GM19099 (cell line): Measurements from ENCODE around the gene LMBR1.
A peak's percentile ranks its signal among the peaks of the same experiment; 100 is the strongest.

Source experiments
- POLR2A ChIP-seq: IDR thresholded peaks from 3 replicates; pipeline ENCODE4 v1.6.1; 2011; ENCODE audit warnings: low read depth; ENCODE audit not compliant: insufficient read length; ENCODE audit errors: extremely low read depth

Gene LMBR1

GRCh38 chr7:156898938-156899337 is 6.0 kb upstream of the LMBR1 start:
- no peak for TF ChIP-seq POLR2A

GRCh38 chr7:156897673-156898072 is 4.7 kb upstream of the LMBR1 start:
- TF ChIP-seq POLR2A = no peak

- TF ChIP-seq POLR2A = no peak
Measured at GRCh38 chr7:156896388-156897022, 3.5 kb upstream of the LMBR1 start.

GRCh38 chr7:156895024-156895780 is 2.2 kb upstream of the LMBR1 start:
- no peak for TF ChIP-seq POLR2A

GRCh38 chr7:156892081-156892800 is 742 bp downstream of the LMBR1 start:
- peak; percentile 24 for TF ChIP-seq POLR2A

GRCh38 chr7:156889746-156890145 is 3.2 kb downstream of the LMBR1 start:
- TF ChIP-seq POLR2A = no peak

DNA sequence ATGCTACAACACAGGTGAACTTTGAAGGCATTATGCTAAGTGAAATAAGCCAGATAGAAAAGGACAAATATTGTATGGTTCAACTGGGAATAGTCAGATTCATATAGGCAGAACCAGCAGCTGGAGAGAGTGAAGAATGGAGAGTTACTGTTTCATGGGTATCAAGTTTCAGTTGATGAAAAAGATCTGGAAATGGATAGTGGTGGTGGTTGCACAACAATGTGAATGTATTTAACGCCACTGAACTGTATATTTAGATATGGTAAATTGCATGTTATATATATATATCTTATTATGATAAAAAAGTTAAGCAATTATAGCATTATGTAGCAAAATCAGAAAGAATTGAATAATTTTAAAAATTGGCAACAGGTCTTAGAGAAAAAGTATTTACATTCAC is 3.9 kb downstream of the LMBR1 start:
- no peak for TF ChIP-seq POLR2A

DNA sequence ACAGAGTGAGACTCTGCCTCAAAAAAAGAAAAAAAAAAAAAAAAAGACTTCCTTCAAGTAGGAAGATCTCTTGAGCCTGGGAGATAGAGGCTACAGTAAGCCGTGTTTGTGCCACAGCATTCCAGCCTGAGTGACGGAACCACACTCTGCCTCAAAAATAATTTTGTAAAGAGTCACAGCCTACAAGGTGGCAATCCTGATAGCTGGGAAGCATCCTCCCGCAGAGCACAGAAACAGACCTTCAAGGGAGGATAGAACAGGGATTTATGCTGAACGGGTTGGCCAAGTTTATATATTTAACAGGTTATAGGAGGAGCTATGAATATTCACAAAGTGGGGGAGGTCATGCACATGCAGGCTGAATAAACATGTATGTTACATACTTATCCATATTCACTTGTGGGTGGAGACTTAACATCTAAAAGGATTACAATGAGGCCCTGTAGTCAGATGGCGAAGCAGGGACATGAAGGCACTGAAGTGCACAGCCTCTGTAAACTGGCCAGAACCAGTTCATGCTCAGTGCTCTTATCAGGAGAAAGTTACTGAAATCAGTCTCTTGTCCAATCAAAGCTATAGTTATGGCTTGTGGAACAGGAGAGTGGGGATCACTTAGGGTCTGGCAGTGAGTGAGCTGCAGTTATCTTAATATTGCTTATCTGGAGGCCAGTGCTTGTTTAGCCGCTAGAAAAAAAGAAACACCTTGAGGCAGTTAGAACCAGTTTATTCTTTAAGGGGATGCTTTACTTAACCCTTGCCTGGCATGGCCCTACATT is 6.8 kb downstream of the LMBR1 start:
- no peak for TF ChIP-seq POLR2A

DNA sequence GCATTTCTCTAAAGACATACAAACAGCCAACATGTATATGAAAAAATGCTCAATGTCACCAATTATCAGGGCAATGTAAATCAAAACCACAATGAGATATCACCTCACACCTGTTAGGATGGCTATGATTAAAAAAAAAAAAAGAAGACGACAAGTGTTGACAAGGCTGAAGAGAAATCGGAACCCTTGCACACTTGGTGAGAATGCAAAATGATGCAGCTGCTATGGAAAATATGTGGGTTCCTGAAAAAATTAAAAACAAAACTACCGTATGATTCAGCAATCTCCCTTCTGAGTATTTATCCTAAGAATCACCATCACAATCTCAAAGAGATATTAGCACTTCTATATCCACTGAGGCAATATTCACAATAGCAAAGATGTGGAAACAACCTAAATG is 11.3 kb downstream of the LMBR1 start:
- TF ChIP-seq POLR2A = no peak

GRCh38 chr7:156875766-156876165 is 17.2 kb downstream of the LMBR1 start:
- TF ChIP-seq POLR2A = no peak

DNA sequence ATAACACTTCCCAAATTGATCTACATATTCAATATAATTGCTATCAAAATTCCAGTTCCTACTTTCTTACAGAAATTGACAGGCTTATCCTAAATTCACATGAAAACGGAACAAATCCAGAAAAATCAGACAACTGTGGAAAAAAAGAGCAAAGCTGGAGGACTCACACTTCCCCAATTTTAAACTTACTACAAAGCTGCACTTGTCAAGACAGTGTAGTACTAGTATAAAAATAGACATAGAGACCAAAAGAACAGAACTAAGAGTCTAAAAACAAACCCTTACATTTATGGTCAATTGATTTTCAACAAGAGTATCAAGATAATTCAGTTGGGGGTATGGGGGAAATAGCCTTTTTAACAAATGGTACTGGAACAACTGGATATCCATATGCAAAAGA is 27.5 kb downstream of the LMBR1 start:
- no peak for TF ChIP-seq POLR2A

DNA sequence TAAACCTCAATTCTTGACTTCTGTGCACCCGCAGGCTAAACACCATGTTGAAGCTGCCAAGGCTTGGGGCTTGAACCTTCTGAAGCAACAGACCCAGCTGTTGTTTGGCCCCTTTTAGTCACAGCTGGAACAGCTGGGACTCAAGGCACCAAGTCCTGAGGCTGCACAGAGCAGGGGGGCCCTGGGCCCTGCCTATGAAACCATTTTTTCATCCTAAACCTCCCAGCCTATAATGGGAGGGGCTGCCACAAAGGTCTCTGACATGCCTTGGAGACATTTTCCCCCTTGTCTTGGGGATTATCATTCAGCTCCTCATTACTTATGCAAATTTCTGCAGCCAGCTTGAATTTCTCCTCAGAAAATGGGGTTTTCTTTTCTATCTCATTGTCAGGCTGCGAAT is 31.8 kb downstream of the LMBR1 start:
- no peak for TF ChIP-seq POLR2A

- no peak for TF ChIP-seq POLR2A
Measured at GRCh38 chr7:156858523-156858922, 34.5 kb downstream of the LMBR1 start.

GRCh38 chr7:156857757-156858156 is 35.2 kb downstream of the LMBR1 start:
- TF ChIP-seq POLR2A = no peak

DNA sequence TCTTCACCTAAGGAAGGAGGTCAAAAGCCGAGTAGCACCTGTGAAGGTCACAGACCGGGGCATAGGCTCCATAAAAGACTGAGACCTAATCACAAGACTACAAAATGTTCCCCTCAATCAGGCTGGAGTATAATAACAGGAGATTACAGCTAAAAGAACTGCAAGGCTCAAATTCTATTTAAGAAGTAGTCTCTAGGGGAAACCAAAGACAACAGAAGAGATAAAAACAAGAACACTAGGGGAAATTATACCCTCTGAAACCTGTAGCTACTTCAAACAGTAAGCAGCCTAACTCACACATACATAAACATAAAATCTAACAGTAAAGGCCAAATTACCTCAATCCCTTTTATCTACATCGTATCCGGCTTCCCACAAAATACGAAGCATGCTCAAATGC is 38.3 kb downstream of the LMBR1 start:
- TF ChIP-seq POLR2A = no peak
